Thoracic aorta (tissue), 2 donors: ENCODE data around the gene CC2D2A. TPM values are rescaled to one million over a fixed set of nuclear protein-coding genes. Genes with fewer than 3 reads are reported as not detected.
A peak's percentile ranks its signal among the peaks of the same experiment; 100 is the strongest.

ENCODE experiments used
- ATAC-seq: fragments of 150-250 bp; one replicate; pipeline ENCODE4 v1.8.0; 2017; ENCODE audit warnings: low read depth; ENCODE audit not compliant: insufficient number of reproducible peaks, low FRiP score
- DNase-seq: peaks from one replicate; pipeline ENCODE4 v3.0.0-alpha.2; 2020; ENCODE audit warnings: low spot score
- H3K27ac ChIP-seq, 2 donors: fragments of 200-600 bp; sonication (generic); 1 replicate in 1 of 2; 2 replicates in 1 of 2; pipeline ENCODE4 v1.5.1; 2016; ENCODE audit warnings: mild to moderate bottlenecking in 2 of 2, moderate library complexity in 2 of 2
- H3K27me3 ChIP-seq: fragments of 200-600 bp; sonication (generic); replicated peaks from 2 replicates; pipeline ENCODE4 v1.6.0; 2016; ENCODE audit warnings: mild to moderate bottlenecking; ENCODE audit not compliant: insufficient read depth
- H3K36me3 ChIP-seq: fragments of 200-600 bp; sonication (generic); one replicate; pipeline ENCODE4 v1.5.1; 2016
- H3K4me1 ChIP-seq, 2 donors: fragments of 200-600 bp; sonication (generic); 1 replicate in 1 of 2; 2 replicates in 1 of 2; pipeline versions ENCODE4 v1.5.1 to v1.6.0; 2016; ENCODE audit warnings: low read depth in 2 of 2, mild to moderate bottlenecking in 1 of 2; ENCODE audit not compliant: control insufficient read depth in 1 of 2
- H3K4me3 ChIP-seq: fragments of 200-600 bp; sonication (generic); 2 replicates; pipeline ENCODE4 v1.5.1; 2016; ENCODE audit warnings: mild to moderate bottlenecking
- H3K9me3 ChIP-seq: fragments of 200-600 bp; sonication (generic); 2 replicates; pipeline ENCODE4 v1.5.1; 2016
- total RNA-seq, 2 donors: library from RNA; depleted of rRNA; stranded (reverse); fragments of >200 nt; gene quantifications; one replicate each; pipeline versions ENCODE4 v1.1.0 to v1.2.3, GENCODE V29; 2016
- TF ChIP-seq, protein P1 (sequence below): fragments of 200-600 bp; sonication (generic); IDR thresholded peaks from one replicate; pipeline ENCODE4 v1.5.1; 2019; ENCODE audit warnings: antibody characterized with exemption

The CC2D2A gene
- total RNA-seq, 2 donors from 2014 or later, result 44.1 to 59.8 TPM

DNA sequence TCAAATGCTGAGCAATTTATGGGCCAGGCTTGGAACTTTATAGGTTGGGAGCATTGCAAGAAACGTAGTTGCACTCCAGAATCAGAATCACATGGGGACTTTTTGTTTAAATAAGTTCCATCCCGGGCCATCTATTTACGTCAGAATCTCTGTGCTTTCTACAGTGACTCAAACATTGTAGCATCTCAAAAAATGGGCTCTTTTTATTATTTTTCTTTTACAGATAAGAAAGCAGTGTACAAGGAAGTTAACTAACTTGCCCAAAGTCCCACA is 10.2 kb downstream of the CC2D2A start:
- no peaks in the 10 kb centered on the region for H3K9me3 ChIP-seq
- peak overlapping the region; percentile 77 to 79 for H3K27ac ChIP-seq
- H3K4me1 ChIP-seq, result peaks cover 0 to 18% of the 10 kb centered on the region in 2 donors
- H3K27me3 ChIP-seq, result no peaks in the 10 kb centered on the region
- peaks cover 5% of the 10 kb centered on the region for H3K36me3 ChIP-seq
- peak overlapping the region; percentile 77 for H3K4me3 ChIP-seq
- TF ChIP-seq, protein P1, sequence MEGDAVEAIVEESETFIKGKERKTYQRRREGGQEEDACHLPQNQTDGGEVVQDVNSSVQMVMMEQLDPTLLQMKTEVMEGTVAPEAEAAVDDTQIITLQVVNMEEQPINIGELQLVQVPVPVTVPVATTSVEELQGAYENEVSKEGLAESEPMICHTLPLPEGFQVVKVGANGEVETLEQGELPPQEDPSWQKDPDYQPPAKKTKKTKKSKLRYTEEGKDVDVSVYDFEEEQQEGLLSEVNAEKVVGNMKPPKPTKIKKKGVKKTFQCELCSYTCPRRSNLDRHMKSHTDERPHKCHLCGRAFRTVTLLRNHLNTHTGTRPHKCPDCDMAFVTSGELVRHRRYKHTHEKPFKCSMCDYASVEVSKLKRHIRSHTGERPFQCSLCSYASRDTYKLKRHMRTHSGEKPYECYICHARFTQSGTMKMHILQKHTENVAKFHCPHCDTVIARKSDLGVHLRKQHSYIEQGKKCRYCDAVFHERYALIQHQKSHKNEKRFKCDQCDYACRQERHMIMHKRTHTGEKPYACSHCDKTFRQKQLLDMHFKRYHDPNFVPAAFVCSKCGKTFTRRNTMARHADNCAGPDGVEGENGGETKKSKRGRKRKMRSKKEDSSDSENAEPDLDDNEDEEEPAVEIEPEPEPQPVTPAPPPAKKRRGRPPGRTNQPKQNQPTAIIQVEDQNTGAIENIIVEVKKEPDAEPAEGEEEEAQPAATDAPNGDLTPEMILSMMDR, result no peak
- ATAC-seq (no peak), DNase-seq (no peak)

DNA sequence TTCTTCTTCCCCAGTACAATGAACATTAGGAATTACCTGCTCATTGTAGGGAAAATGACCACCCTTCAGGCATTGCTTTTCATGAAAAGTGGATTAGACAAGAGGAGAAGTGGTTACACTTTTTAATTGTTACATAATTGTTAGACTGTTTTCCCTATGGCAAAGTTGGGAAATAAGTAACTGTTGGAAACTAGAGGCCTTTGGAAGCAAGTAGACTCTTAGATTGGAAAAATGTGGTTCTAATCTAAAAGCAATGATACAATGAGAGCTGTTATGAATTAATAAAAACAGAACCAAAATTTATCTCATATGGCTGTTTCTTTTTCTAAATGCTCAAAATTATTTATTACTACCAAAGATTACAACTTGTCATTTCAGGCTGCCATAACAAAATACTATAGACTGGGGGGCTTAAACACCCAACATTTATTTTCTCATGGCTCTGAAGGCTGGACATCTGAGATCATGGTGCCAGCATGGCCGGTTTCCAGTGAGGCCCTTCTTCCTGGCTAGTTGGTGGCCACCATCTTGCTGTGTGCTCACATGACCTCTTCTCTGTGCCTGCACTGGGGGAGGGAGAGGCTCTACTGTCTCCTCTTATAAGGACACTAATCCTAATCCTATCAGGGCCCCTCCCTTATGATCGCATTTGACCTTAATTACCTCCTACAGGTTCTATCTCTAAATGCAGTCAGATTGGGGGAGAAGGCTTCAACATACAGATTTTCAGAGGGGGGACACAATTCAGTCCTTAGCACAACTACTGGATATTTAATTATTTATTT is 12.5 kb downstream of the CC2D2A start:
- no peak overlapping the region for H3K4me3 ChIP-seq
- TF ChIP-seq, protein P1, result no peak
- DNase-seq (no peak), ATAC-seq (no peak)
- peaks cover 0 to 18% of the 10 kb centered on the region in 2 donors for H3K4me1 ChIP-seq
- H3K9me3 ChIP-seq, result no peaks in the 10 kb centered on the region
- no peaks in the 10 kb centered on the region for H3K27me3 ChIP-seq
- no peak overlapping the region for H3K27ac ChIP-seq
- H3K36me3 ChIP-seq, result no peaks in the 10 kb centered on the region

DNA sequence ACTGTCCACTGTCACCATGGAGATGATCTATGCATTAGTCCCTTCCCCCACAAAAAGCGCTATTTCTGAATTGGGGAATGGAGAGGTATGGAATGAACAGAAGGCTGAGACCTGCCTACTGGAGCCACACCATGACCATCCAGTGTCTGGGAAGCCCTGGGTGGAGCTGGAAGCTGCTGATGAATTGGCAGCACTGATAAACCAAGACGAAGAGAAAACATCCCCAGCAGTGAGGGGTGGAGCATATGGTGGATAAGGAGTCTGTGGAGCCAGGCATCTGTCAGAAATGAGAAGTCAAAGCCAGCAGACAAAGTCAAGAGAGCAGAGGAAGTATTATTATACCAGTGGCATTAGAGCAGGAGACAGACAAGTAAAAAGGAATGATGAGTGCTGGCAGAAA is 13.2 kb downstream of the CC2D2A start:
- DNase-seq, result no peak
- H3K27ac ChIP-seq, result no peak overlapping the region
- ATAC-seq, result no peak

DNA sequence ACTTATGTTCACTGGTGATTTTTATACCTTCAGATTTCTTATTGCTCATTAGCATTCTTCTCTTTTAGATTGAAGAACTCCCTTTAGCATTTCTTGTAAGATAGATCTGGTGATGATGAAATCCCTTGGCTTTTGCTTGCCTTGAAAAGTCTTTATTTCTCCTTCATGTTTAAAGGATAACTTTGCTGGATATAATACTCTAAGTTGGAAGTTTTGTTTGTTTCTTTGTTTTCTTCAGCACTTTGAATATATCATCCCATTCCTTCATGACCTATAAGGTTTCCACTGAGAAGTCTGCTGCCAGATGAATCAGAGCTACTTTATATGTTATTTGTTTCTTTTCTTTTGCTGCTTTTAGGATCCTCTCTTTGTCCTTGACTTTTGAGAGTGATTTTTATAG is 18.5 kb downstream of the CC2D2A start:
- H3K9me3 ChIP-seq, result peaks cover 7% of the 10 kb centered on the region
- DNase-seq (no peak), ATAC-seq (no peak)
- H3K4me3 ChIP-seq, result no peak overlapping the region
- no peaks in the 10 kb centered on the region for H3K27me3 ChIP-seq
- no peak overlapping the region for H3K27ac ChIP-seq
- H3K4me1 ChIP-seq, result no peaks in the 10 kb centered on the region
- H3K36me3 ChIP-seq, result no peaks in the 10 kb centered on the region
- TF ChIP-seq, protein P1, result no peak

More for the DNA sequence above, 13.2 kb downstream of the CC2D2A start:
- no peaks in the 10 kb centered on the region for H3K36me3 ChIP-seq
- peaks cover 2% of the 10 kb centered on the region for H3K9me3 ChIP-seq
- H3K4me3 ChIP-seq, result no peak overlapping the region
- TF ChIP-seq, protein P1, result no peak
- H3K4me1 ChIP-seq, result peaks cover 0 to 18% of the 10 kb centered on the region in 2 donors
- H3K27me3 ChIP-seq, result no peaks in the 10 kb centered on the region

DNA sequence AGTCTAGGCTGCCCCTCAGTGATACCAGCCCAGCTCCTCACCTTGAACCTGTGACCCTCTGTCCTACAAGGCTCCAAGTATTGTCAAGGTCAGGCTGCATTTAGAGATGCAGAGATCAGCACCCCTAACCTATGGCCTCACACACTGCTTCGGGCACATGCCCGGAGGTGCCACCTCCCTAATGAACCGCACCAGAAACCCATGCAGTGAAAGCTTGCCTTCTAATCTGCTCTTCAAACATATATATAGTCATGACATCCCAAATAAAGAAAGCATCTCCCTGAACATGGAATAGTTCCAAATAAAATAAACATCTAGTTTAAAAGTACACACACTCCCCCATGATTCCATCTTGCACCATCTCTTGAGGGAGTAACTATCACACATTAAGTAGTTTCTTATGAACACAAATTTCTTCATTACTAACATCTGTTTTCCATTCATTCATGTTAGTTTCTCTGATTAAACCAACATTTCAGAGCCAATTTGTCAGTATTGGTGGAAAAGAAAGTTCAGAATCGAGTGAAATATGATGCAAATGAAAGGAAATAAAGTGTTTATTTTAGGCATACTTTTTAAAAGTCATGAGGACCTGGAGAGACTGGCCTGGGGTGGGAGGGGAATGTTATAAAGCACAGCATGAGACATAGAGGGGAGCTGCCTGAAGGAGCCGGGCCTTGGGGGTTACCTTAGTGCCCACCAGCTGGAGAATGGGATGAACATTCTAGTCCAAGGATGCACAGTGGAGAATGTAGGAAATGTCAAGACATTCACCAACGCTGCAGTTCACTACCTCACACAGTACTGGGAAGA is 19.2 kb downstream of the CC2D2A start:
- TF ChIP-seq, protein P1, result no peak
- H3K27me3 ChIP-seq, result no peaks in the 10 kb centered on the region
- H3K9me3 ChIP-seq, result peaks cover 7% of the 10 kb centered on the region
- H3K4me3 ChIP-seq, result no peak overlapping the region
- no peaks in the 10 kb centered on the region for H3K4me1 ChIP-seq
- ATAC-seq (no peak), DNase-seq (no peak)
- no peaks in the 10 kb centered on the region for H3K36me3 ChIP-seq
- no peak overlapping the region for H3K27ac ChIP-seq
